Astrocyte (in vitro differentiated cells and primary cell): ENCODE measurements around the gene PRIM1. TPM values are rescaled to one million over a fixed set of nuclear protein-coding genes. Genes with fewer than 3 reads are reported as not detected.

Experiments
- DNase-seq: peaks from one replicate; pipeline ENCODE4 v3.0.0-alpha.2; 2010; ENCODE audit warnings: low read depth
- FAIRE-seq: peaks from 2 replicates; lab custom pipeline; 2011; peaks lifted over from hg19 to GRCh38; lab: Jason Lieb, UNC
- H2AFZ ChIP-seq: 2 replicates; pipeline ENCODE4 v1.6.0; 2012; ENCODE audit warnings: low read depth, low read length, inconsistent platforms
- H3K27ac ChIP-seq: 2 replicates; pipeline ENCODE4 v1.5.1; 2011; ENCODE audit warnings: low read depth, low read length, inconsistent platforms
- H3K27me3 ChIP-seq: 2 replicates; pipeline ENCODE4 v1.6.0; 2011; ENCODE audit warnings: low read length, inconsistent platforms; ENCODE audit not compliant: insufficient read depth
- H3K36me3 ChIP-seq: 2 replicates; pipeline ENCODE4 v1.5.1; 2011; ENCODE audit warnings: low read length, inconsistent platforms; ENCODE audit not compliant: insufficient read depth
- H3K4me1 ChIP-seq: 2 replicates; pipeline ENCODE4 v1.5.1; 2011; ENCODE audit warnings: low read length, inconsistent platforms; ENCODE audit not compliant: insufficient read depth
- H3K4me2 ChIP-seq: 2 replicates; pipeline ENCODE4 v1.6.0; 2012; ENCODE audit warnings: low read length, inconsistent platforms
- H3K4me3 ChIP-seq: 2 replicates; pipeline ENCODE4 v1.5.1; 2011; ENCODE audit warnings: low read depth, mild to moderate bottlenecking, low read length, inconsistent platforms; ENCODE audit not compliant: insufficient read depth
- H3K79me2 ChIP-seq: 2 replicates; pipeline ENCODE4 v1.6.0; 2012; ENCODE audit warnings: mild to moderate bottlenecking, low read length, inconsistent platforms; ENCODE audit not compliant: insufficient read depth
- H3K9ac ChIP-seq: 2 replicates; pipeline ENCODE4 v1.6.0; 2012; ENCODE audit warnings: mild to moderate bottlenecking, low read length, inconsistent platforms
- H3K9me3 ChIP-seq: 2 replicates; pipeline ENCODE4 v1.5.1; 2012; ENCODE audit warnings: low read depth, mild to moderate bottlenecking, low read length, inconsistent platforms; ENCODE audit not compliant: insufficient read depth
- H4K20me1 ChIP-seq: 2 replicates; pipeline ENCODE4 v1.6.0; 2012; ENCODE audit warnings: low read length, inconsistent platforms; ENCODE audit not compliant: insufficient read depth
- H3K27ac Mint-ChIP-seq: one replicate; pipeline ENCODE4 v1.8.0; 2021; ENCODE audit warnings: mild to moderate bottlenecking, mixed read lengths; ENCODE audit not compliant: unreplicated experiment
- H3K27me3 Mint-ChIP-seq: one replicate; pipeline ENCODE4 v1.8.0; 2021; ENCODE audit warnings: low read depth, mixed read lengths; ENCODE audit not compliant: unreplicated experiment
- H3K36me3 Mint-ChIP-seq: one replicate; pipeline ENCODE4 v1.8.0; 2021; ENCODE audit warnings: low read depth, mixed read lengths; ENCODE audit not compliant: unreplicated experiment
- H3K4me1 Mint-ChIP-seq: one replicate; pipeline ENCODE4 v1.8.0; 2021; ENCODE audit warnings: low read depth, mixed read lengths; ENCODE audit not compliant: unreplicated experiment
- H3K4me3 Mint-ChIP-seq: one replicate; pipeline ENCODE4 v1.8.0; 2021; ENCODE audit warnings: mild to moderate bottlenecking, moderate library complexity, mixed read lengths; ENCODE audit not compliant: unreplicated experiment
- H3K9me3 Mint-ChIP-seq: one replicate; pipeline ENCODE4 v1.8.0; 2021; ENCODE audit warnings: mild to moderate bottlenecking, mixed read lengths; ENCODE audit not compliant: unreplicated experiment
- CTCF ChIP-seq: IDR thresholded peaks from 2 replicates; pipeline ENCODE4 v1.5.1; 2011; ENCODE audit warnings: low read depth, mild to moderate bottlenecking, inconsistent platforms, low read length, moderate library complexity; ENCODE audit not compliant: insufficient read depth
- EZH2 ChIP-seq: IDR thresholded peaks from 2 replicates; pipeline ENCODE4 v1.6.1; 2012; ENCODE audit warnings: mild to moderate bottlenecking, low read length, inconsistent platforms; ENCODE audit not compliant: insufficient read depth
- total RNA-seq: library from RNA; stranded (reverse); gene quantifications from 2 replicates; pipeline ENCODE4 v1.2.1, GENCODE V29; 2021

Gene PRIM1
- total RNA-seq, 1 donor from 2014 or later, result 2.6 TPM

GRCh38 chr12:56787498-56787897 lies 35.4 kb upstream of the PRIM1 start:
- TF ChIP-seq CTCF, result no peak
- TF ChIP-seq EZH2, result no peak
- no peak for FAIRE-seq

GRCh38 chr12:56785874-56786273 lies 33.8 kb upstream of the PRIM1 start:
- H3K27me3 ChIP-seq, result no peaks in the 10 kb centered on the region
- no peak overlapping the region for H3K9ac ChIP-seq
- no peak for TF ChIP-seq CTCF
- no peak for TF ChIP-seq EZH2
- H3K4me3 ChIP-seq, result no peak overlapping the region
- no peak overlapping the region for H3K4me2 ChIP-seq
- Mint-ChIP-seq H3K4me1 (no peaks in the 10 kb centered on the region), H3K27ac (no peak overlapping the region), H3K4me3 (no peak overlapping the region), H3K36me3 (no peaks in the 10 kb centered on the region), H3K27me3 (no peaks in the 10 kb centered on the region), H3K9me3 (peaks cover 5% of the 10 kb centered on the region)
- no peak overlapping the region for H3K27ac ChIP-seq
- no peak for DNase-seq
- H3K79me2 ChIP-seq, result no peaks in the 10 kb centered on the region
- FAIRE-seq, result no peak
- H4K20me1 ChIP-seq, result no peaks in the 10 kb centered on the region
- H3K9me3 ChIP-seq, result no peaks in the 10 kb centered on the region
- no peaks in the 10 kb centered on the region for H3K36me3 ChIP-seq
- no peaks in the 10 kb centered on the region for H3K4me1 ChIP-seq
- no peak overlapping the region for H2AFZ ChIP-seq

More at GRCh38 chr12:56787498-56787897, 35.4 kb upstream of the PRIM1 start:
- Histone ChIP-seq H3K4me1 (no peaks in the 10 kb centered on the region), H3K27me3 (no peaks in the 10 kb centered on the region), H3K27ac (no peak overlapping the region), H3K9me3 (no peaks in the 10 kb centered on the region), H4K20me1 (no peaks in the 10 kb centered on the region), H3K79me2 (no peaks in the 10 kb centered on the region), H2AFZ (no peak overlapping the region), H3K4me2 (no peak overlapping the region), H3K36me3 (no peaks in the 10 kb centered on the region), H3K4me3 (no peak overlapping the region), H3K9ac (no peak overlapping the region)
- Mint-ChIP-seq H3K9me3 (peaks cover 2% of the 10 kb centered on the region), H3K4me3 (no peak overlapping the region), H3K4me1 (no peaks in the 10 kb centered on the region), H3K27me3 (no peaks in the 10 kb centered on the region), H3K36me3 (no peaks in the 10 kb centered on the region), H3K27ac (no peak overlapping the region)
- no peak for DNase-seq

GRCh38 chr12:56785141-56785865 lies 33.2 kb upstream of the PRIM1 start:
- no peak for DNase-seq

More at GRCh38 chr12:56785141-56785865, 33.2 kb upstream of the PRIM1 start:
- Mint-ChIP-seq H3K27me3 (no peaks in the 10 kb centered on the region), H3K9me3 (peaks cover 3% of the 10 kb centered on the region), H3K27ac (no peak overlapping the region), H3K36me3 (no peaks in the 10 kb centered on the region), H3K4me3 (no peak overlapping the region), H3K4me1 (no peaks in the 10 kb centered on the region)
- Histone ChIP-seq H2AFZ (no peak overlapping the region), H3K4me3 (no peak overlapping the region), H4K20me1 (no peaks in the 10 kb centered on the region), H3K79me2 (no peaks in the 10 kb centered on the region), H3K9me3 (no peaks in the 10 kb centered on the region), H3K36me3 (no peaks in the 10 kb centered on the region), H3K27me3 (no peaks in the 10 kb centered on the region), H3K27ac (no peak overlapping the region), H3K4me2 (no peak overlapping the region), H3K4me1 (no peaks in the 10 kb centered on the region), H3K9ac (no peak overlapping the region)
- no peak for TF ChIP-seq CTCF
- TF ChIP-seq EZH2, result no peak
- FAIRE-seq, result no peak
